Measurements from ENCODE around the gene RBMS3. TPM values are rescaled to one million over a fixed set of nuclear protein-coding genes. Genes with fewer than 3 reads are reported as not detected.

The RBMS3 gene
- total and polyA plus RNA-seq, 4 donors: 29.1 to 86.7 (median 58.1) TPM

- H3K36me3 ChIP-seq (ENCODE audit: control insufficient read depth, insufficient read depth, low read length): no peaks in the 10 kb centered on the region
- DNase-seq (ENCODE audit: low read depth in 4 of 6, low spot score in 6 of 6): no peak
- H3K4me1 ChIP-seq (ENCODE audit: control insufficient read depth, insufficient read depth, low read length): no peaks in the 10 kb centered on the region
- no peak overlapping the region for H3K27ac ChIP-seq (ENCODE audit: low read depth, low read length)
- no peaks in the 10 kb centered on the region for H3K9me3 ChIP-seq (ENCODE audit: control insufficient read depth, insufficient read depth, low read length)
- no peaks in the 10 kb centered on the region for H3K27me3 ChIP-seq (ENCODE audit: control insufficient read depth, insufficient read depth, low read length)
- no peak overlapping the region for H3K4me3 ChIP-seq (ENCODE audit: low read depth, low read length)
Measured at GRCh38 chr3:30059240-30059639, 778.4 kb downstream of the RBMS3 start.

Small RNAs within 50 kb of the gene (small RNA-seq; reads per million reads assigned to genes)
- not detected for gene MTND4LP9 (ENCODE audit: low replicate concordance)

All from spinal cord (tissue), 9 donors.